HEK293 (cell line): ENCODE results near the gene CFAP99.

ENCODE experiments used
- CTCF ChIA-PET: fragments of 350-600 bp; formaldehyde crosslinking; extraction: SDS; loops from one replicate; lab custom pipeline; 2021; ENCODE audit warnings: antibody characterized with exemption; lab: Yijun Ruan, JAX
- POLR2A ChIA-PET: fragments of 300-600 bp; formaldehyde crosslinking; extraction: SDS; loops from one replicate; lab custom pipeline; 2020; ENCODE audit warnings: antibody characterized with exemption, inconsistent platforms; lab: Yijun Ruan, JAX
- H3K27ac ChIP-seq: fragments of 200-500 bp; sonication (Bioruptor generic); 2 replicates; pipeline ENCODE4 v1.5.1; 2014; ENCODE audit warnings: low read depth, low read length, control low read depth, inconsistent platforms; ENCODE audit errors: extremely low read depth
- H3K36me3 ChIP-seq, 2 experiments: fragments of 200-500 bp in 1 of 2; sonication (Bioruptor generic) in 1 of 2; 1 replicate in 1 of 2; 2 replicates in 1 of 2; pipeline ENCODE4 v1.5.1; 2014 to 2017; ENCODE audit warnings: inconsistent platforms in 2 of 2, low read length in 2 of 2; ENCODE audit not compliant: control insufficient read depth in 2 of 2, insufficient read depth in 1 of 2
- H3K4me1 ChIP-seq: fragments of 200-500 bp; sonication (Bioruptor generic); 2 replicates; pipeline ENCODE4 v1.5.1; 2014; ENCODE audit warnings: mild to moderate bottlenecking, low read length, inconsistent platforms; ENCODE audit not compliant: control insufficient read depth, insufficient read depth
- H3K4me3 ChIP-seq: 2 replicates; pipeline ENCODE4 v1.5.1; 2011; ENCODE audit warnings: low read depth, mild to moderate bottlenecking, control low read depth, low read length, moderate library complexity
- H3K9me3 ChIP-seq: fragments of 200-500 bp; sonication (Bioruptor generic); 2 replicates; pipeline ENCODE4 v1.5.1; 2014; ENCODE audit warnings: low read depth, low read length, inconsistent platforms; ENCODE audit not compliant: control insufficient read depth, insufficient read depth
- GLI4 ChIP-seq: fragments of 450-650 bp; formaldehyde crosslinking; IDR thresholded peaks from 2 replicates; pipeline ENCODE4 v1.5.1; 2016; ENCODE audit warnings: missing biosample characterization, missing genetic modification characterization
- KLF1 ChIP-seq: fragments of 450-650 bp; formaldehyde crosslinking; IDR thresholded peaks from 2 replicates; pipeline ENCODE4 v1.5.1; 2016; ENCODE audit warnings: missing biosample characterization, missing genetic modification characterization
- KLF16 ChIP-seq: fragments of 450-650 bp; formaldehyde crosslinking; IDR thresholded peaks from 2 replicates; pipeline ENCODE4 v1.5.1; 2017; ENCODE audit warnings: missing biosample characterization, missing genetic modification characterization
- KLF7 ChIP-seq: fragments of 450-650 bp; formaldehyde crosslinking; IDR thresholded peaks from 2 replicates; pipeline ENCODE4 v1.5.1; 2016; ENCODE audit warnings: missing biosample characterization, missing genetic modification characterization, borderline replicate concordance
- KLF9 ChIP-seq: fragments of 450-650 bp; formaldehyde crosslinking; IDR thresholded peaks from 2 replicates; pipeline ENCODE4 v1.5.1; 2016; ENCODE audit warnings: missing biosample characterization, missing genetic modification characterization, low read depth
- MYNN ChIP-seq: fragments of 450-650 bp; formaldehyde crosslinking; IDR thresholded peaks from 2 replicates; pipeline ENCODE4 v1.5.1; 2016; ENCODE audit warnings: missing biosample characterization, missing genetic modification characterization, borderline replicate concordance
- OVOL3 ChIP-seq: fragments of 450-650 bp; formaldehyde crosslinking; IDR thresholded peaks from 2 replicates; pipeline ENCODE4 v1.5.1; 2016; ENCODE audit warnings: missing biosample characterization, missing genetic modification characterization
- SP2 ChIP-seq: fragments of 450-650 bp; formaldehyde crosslinking; IDR thresholded peaks from 2 replicates; pipeline ENCODE4 v1.5.1; 2016; ENCODE audit warnings: missing biosample characterization, missing genetic modification characterization
- SP7 ChIP-seq: fragments of 450-650 bp; formaldehyde crosslinking; IDR thresholded peaks from 2 replicates; pipeline ENCODE4 v1.5.1; 2016; ENCODE audit warnings: missing biosample characterization, missing genetic modification characterization
- ZBTB48 ChIP-seq: fragments of 450-650 bp; formaldehyde crosslinking; IDR thresholded peaks from 2 replicates; pipeline ENCODE4 v1.5.1; 2016; ENCODE audit warnings: missing biosample characterization, missing genetic modification characterization
- ZBTB8A ChIP-seq: fragments of 450-650 bp; formaldehyde crosslinking; IDR thresholded peaks from 2 replicates; pipeline ENCODE4 v1.5.1; 2016; ENCODE audit warnings: missing biosample characterization, missing genetic modification characterization
- ZFP69B ChIP-seq: fragments of 450-650 bp; formaldehyde crosslinking; IDR thresholded peaks from 2 replicates; pipeline ENCODE4 v1.5.1; 2016; ENCODE audit warnings: missing biosample characterization, missing genetic modification characterization
- ZNF114 ChIP-seq: fragments of 450-650 bp; formaldehyde crosslinking; IDR thresholded peaks from 2 replicates; pipeline ENCODE4 v1.5.0; 2017; ENCODE audit warnings: missing biosample characterization, missing genetic modification characterization
- ZNF155 ChIP-seq: fragments of 450-650 bp; formaldehyde crosslinking; IDR thresholded peaks from 2 replicates; pipeline ENCODE4 v1.5.1; 2016; ENCODE audit warnings: missing biosample characterization, missing genetic modification characterization
- ZNF169 ChIP-seq: fragments of 450-650 bp; formaldehyde crosslinking; IDR thresholded peaks from 2 replicates; pipeline ENCODE4 v1.5.1; 2016; ENCODE audit warnings: missing biosample characterization, missing genetic modification characterization
- ZNF223 ChIP-seq: fragments of 450-650 bp; formaldehyde crosslinking; IDR thresholded peaks from 2 replicates; pipeline ENCODE4 v1.5.1; 2016; ENCODE audit warnings: missing biosample characterization, missing genetic modification characterization
- ZNF530 ChIP-seq: fragments of 450-650 bp; formaldehyde crosslinking; IDR thresholded peaks from 2 replicates; pipeline ENCODE4 v1.5.1; 2016; ENCODE audit warnings: low read depth, missing biosample characterization, missing genetic modification characterization
- ZNF571 ChIP-seq: fragments of 450-650 bp; formaldehyde crosslinking; IDR thresholded peaks from 2 replicates; pipeline ENCODE4 v1.5.0; 2017; ENCODE audit warnings: missing biosample characterization, missing genetic modification characterization
- ZNF629 ChIP-seq: fragments of 450-650 bp; formaldehyde crosslinking; IDR thresholded peaks from 2 replicates; pipeline ENCODE4 v1.5.1; 2017; ENCODE audit warnings: missing biosample characterization, missing genetic modification characterization
- ZSCAN23 ChIP-seq: fragments of 450-650 bp; formaldehyde crosslinking; IDR thresholded peaks from 2 replicates; pipeline ENCODE4 v1.5.1; 2016; ENCODE audit warnings: missing biosample characterization, missing genetic modification characterization
- TF ChIP-seq, protein P1 (sequence below): fragments of 450-650 bp; formaldehyde crosslinking; IDR thresholded peaks from 2 replicates; pipeline ENCODE4 v1.5.1; 2016; ENCODE audit warnings: missing biosample characterization, missing genetic modification characterization
- TF ChIP-seq, protein P2 (sequence below): fragments of 450-650 bp; formaldehyde crosslinking; IDR thresholded peaks from 2 replicates; pipeline ENCODE4 v1.5.1; 2016; ENCODE audit warnings: missing biosample characterization, missing genetic modification characterization
- TF ChIP-seq, protein P3 (sequence below): fragments of 450-650 bp; formaldehyde crosslinking; IDR thresholded peaks from 2 replicates; pipeline ENCODE4 v1.5.1; 2016; ENCODE audit warnings: missing biosample characterization, missing genetic modification characterization, low read depth
- TF ChIP-seq, protein P4 (sequence below): sonication (generic); formaldehyde crosslinking; IDR thresholded peaks from 2 replicates; pipeline ENCODE4 v1.8.1; 2022; ENCODE audit warnings: mild to moderate bottlenecking, moderate library complexity, missing genetic modification reagents
- TF ChIP-seq, protein P5 (sequence below): fragments of 450-650 bp; formaldehyde crosslinking; IDR thresholded peaks from 2 replicates; pipeline ENCODE4; 2016; ENCODE audit warnings: missing biosample characterization, missing genetic modification characterization

CFAP99 gene

DNA sequence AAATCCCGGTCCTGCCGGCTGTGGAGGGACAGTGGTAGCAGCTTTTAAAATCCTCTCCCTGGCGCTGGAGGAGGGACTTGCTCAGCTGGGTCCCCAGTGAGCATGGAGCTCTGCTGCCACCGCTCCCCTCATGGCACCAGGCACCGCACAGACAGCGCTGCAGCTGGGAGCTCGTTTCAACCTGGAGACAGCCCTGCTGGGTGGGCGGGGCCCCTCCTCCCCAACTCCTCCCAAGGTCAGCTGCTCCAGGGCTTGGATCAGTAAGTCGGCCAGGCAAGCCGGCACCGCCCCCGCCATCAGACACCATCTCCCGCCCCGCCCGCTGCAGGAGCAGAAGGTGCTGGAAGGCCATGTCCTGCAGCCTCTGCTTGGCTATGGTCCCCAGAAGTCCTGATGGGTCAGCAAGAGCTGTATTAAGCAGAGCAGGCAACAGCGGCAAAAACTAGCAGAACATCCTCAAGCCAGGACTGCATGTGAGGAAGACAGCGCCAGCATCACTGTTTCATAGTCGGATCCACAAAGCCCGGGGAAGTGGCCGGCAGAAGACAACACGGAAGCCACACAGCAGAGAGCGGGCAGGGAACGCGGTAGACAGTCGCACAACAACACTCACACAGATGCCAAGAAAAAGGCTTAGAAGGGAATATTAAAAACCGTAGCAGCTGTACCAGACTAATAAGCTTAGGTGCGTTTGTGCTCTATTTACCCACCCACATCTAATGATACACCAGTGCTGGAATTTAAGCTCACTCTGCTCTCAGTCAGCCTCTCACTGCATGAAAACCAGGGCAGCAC, 16.5 kb upstream of the CFAP99 start (continued):
- TF ChIP-seq, protein P1, sequence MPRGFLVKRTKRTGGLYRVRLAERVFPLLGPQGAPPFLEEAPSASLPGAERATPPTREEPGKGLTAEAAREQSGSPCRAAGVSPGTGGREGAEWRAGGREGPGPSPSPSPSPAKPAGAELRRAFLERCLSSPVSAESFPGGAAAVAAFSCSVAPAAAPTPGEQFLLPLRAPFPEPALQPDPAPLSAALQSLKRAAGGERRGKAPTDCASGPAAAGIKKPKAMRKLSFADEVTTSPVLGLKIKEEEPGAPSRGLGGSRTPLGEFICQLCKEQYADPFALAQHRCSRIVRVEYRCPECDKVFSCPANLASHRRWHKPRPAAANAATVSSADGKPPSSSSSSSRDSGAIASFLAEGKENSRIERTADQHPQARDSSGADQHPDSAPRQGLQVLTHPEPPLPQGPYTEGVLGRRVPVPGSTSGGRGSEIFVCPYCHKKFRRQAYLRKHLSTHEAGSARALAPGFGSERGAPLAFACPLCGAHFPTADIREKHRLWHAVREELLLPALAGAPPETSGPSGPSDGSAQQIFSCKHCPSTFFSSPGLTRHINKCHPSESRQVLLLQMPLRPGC (tag by site-specific recombination) = no peak
- TF ChIP-seq ZNF114 (tag by site-specific recombination) = no peak
- TF ChIP-seq KLF16 (tag by site-specific recombination) = no peak
- TF ChIP-seq ZNF223 = no peak
- TF ChIP-seq ZNF530 (tag by site-specific recombination) = no peak
- TF ChIP-seq, protein P2, sequence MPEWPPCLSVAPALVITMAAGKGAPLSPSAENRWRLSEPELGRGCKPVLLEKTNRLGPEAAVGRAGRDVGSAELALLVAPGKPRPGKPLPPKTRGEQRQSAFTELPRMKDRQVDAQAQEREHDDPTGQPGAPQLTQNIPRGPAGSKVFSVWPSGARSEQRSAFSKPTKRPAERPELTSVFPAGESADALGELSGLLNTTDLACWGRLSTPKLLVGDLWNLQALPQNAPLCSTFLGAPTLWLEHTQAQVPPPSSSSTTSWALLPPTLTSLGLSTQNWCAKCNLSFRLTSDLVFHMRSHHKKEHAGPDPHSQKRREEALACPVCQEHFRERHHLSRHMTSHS = no peak
- no peak for TF ChIP-seq MYNN (tag by site-specific recombination)
- TF ChIP-seq SP7 = 0 out of 2 replicates have a peak, but pooled peaks have one; percentile 13
- peak; percentile 87 for TF ChIP-seq KLF9 (tag by site-specific recombination)
- TF ChIP-seq, protein P3, sequence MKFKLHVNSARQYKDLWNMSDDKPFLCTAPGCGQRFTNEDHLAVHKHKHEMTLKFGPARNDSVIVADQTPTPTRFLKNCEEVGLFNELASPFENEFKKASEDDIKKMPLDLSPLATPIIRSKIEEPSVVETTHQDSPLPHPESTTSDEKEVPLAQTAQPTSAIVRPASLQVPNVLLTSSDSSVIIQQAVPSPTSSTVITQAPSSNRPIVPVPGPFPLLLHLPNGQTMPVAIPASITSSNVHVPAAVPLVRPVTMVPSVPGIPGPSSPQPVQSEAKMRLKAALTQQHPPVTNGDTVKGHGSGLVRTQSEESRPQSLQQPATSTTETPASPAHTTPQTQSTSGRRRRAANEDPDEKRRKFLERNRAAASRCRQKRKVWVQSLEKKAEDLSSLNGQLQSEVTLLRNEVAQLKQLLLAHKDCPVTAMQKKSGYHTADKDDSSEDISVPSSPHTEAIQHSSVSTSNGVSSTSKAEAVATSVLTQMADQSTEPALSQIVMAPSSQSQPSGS (tag by site-specific recombination) = no peak
- TF ChIP-seq, protein P4, sequence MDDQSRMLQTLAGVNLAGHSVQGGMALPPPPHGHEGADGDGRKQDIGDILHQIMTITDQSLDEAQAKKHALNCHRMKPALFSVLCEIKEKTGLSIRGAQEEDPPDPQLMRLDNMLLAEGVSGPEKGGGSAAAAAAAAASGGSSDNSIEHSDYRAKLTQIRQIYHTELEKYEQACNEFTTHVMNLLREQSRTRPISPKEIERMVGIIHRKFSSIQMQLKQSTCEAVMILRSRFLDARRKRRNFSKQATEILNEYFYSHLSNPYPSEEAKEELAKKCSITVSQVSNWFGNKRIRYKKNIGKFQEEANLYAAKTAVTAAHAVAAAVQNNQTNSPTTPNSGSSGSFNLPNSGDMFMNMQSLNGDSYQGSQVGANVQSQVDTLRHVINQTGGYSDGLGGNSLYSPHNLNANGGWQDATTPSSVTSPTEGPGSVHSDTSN (CRISPR knock-in tag) = 0 out of 2 replicates have a peak, but pooled peaks have one; percentile 47
- no peak for TF ChIP-seq OVOL3
- 0 out of 2 replicates have a peak, but pooled peaks have one; percentile 13 for TF ChIP-seq SP2 (tag by site-specific recombination)
- no peak for TF ChIP-seq ZFP69B (tag by site-specific recombination)
- TF ChIP-seq, protein P5, sequence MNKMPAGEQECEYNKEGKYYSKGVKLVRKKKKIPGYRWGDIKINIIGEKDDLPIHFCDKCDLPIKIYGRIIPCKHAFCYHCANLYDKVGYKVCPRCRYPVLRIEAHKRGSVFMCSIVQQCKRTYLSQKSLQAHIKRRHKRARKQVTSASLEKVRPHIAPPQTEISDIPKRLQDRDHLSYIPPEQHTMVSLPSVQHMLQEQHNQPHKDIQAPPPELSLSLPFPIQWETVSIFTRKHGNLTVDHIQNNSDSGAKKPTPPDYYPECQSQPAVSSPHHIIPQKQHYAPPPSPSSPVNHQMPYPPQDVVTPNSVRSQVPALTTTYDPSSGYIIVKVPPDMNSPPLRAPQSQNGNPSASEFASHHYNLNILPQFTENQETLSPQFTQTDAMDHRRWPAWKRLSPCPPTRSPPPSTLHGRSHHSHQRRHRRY (tag by site-specific recombination) = no peak
- TF ChIP-seq ZNF571 (tag by site-specific recombination) = no peak
- peak; percentile 54; the same call in 1 of the 2 replicates for TF ChIP-seq KLF7 (tag by site-specific recombination)
- no peak for TF ChIP-seq ZBTB48 (tag by site-specific recombination)

DNA sequence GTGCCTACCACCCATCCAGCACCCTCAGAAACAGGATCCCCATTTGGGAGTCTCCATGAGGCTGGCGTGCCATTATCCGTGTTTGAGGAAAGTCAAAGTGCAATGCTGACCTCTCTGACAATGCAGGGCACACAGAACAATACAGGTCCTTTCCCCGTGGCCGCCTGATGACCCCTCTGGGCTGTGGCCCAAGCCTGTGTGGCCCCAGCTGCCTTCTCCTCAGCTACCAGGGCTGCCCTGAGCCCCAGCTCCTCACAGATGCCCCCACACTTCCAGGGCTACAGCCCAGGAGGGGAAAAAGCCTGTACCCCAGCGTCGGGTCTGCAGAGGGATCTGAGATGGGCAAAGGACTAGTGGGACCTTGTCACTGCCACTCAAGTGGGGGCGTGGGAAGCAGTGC, 15.8 kb upstream of the CFAP99 start:
- Histone ChIP-seq H3K9me3 (no peaks in the 10 kb centered on the region), H3K27ac (no peak overlapping the region), H3K4me1 (no peaks in the 10 kb centered on the region), H3K36me3 (no peaks in the 10 kb centered on the region), H3K4me3 (no peak overlapping the region)
- ChIA-PET POLR2A (no interaction called here), CTCF (interaction anchor here (2.3 kb wide), 1 partner anchor 39 kb away, joined by 11 read pairs; no protein-coding TSS in a partner anchor)
- TF ChIP-seq ZSCAN23 (tag by site-specific recombination) (no peak), ZNF155 (tag by site-specific recombination) (no peak), ZNF169 (tag by site-specific recombination) (no peak), GLI4 (no peak), ZBTB8A (no peak), ZNF629 (no peak), KLF1 (no peak)
